Measurements from ENCODE around the gene GCNT3.

GCNT3 gene

GRCh38 chr15:59649603-59650002 lies 38.0 kb downstream of the GCNT3 start:
- H3K4me3 ChIP-seq (ENCODE audit: extremely low read depth, insufficient read depth, low read length, poor library complexity, severe bottlenecking), result no peak overlapping the region
- peaks cover 5% of the 10 kb centered on the region for H3K9me3 ChIP-seq (ENCODE audit: control insufficient read depth, low read length)
- H3K27ac ChIP-seq (ENCODE audit: low read depth, low read length, severe bottlenecking), result no peak overlapping the region
- peaks cover 8% of the 10 kb centered on the region for H3K4me1 ChIP-seq (ENCODE audit: control insufficient read depth, insufficient read depth, low read length, poor library complexity, severe bottlenecking)
- peaks cover 77% of the 10 kb centered on the region for H3K36me3 ChIP-seq (ENCODE audit: control insufficient read depth, insufficient read depth, low read length)

- Histone ChIP-seq H3K4me1 (ENCODE audit: control insufficient read depth, insufficient read depth, low read length, poor library complexity, severe bottlenecking) (peaks cover 8% of the 10 kb centered on the region), H3K4me3 (ENCODE audit: extremely low read depth, insufficient read depth, low read length, poor library complexity, severe bottlenecking) (no peak overlapping the region)
- WGBS, 2 experiments (ENCODE audit: insufficient coverage in 2 of 2), result 80 to 86% methylated on average over 1 of the region's 1 CpG
These were observed 42.5 kb downstream of the GCNT3 start for GRCh38 chr15:59654046-59654445.

DNA sequence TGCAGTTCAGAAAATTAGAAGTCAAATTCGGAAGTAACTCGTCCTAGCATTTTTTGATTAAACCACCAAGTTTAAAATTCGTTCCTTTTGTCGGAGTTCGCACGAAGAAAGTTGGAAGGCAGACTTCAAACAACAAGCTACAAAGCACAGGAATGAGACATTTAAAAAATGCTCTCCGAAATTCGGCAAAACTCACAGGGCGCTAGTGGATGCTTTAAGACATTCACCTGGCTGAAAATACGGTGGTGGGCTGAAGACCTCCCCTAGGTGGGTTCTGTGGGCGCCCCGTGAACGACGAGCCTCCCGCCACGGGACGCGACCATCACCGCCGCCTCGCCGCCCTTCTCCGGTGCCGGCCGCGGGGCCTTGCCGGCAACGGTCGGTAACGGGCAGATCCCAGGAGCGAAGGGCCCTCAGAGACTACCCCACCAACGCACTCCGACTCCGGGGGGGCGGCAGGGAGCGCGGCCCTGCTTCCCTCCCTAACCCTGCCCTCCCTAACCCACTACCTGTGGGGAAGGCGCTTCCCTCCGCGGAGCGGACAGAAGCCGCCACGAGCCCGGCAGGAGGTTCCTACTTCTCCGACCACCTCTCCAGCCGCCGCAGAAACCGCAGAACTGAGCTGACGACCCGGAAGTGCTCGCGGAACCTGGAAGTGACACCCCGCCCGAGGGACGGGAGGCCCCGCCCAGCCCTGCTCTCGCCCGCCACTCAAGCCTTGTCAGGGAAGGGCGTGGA lies 45.5 kb downstream of the GCNT3 start, which contains the start of gene GTF2A2:
Gene GTF2A2, minus strand, starts transcription at position 619 of the 738 bp plus-strand sequence. CDS start 5,238 bp downstream, outside the sequence.
- Histone ChIP-seq H3K27ac (ENCODE audit: low read depth, low read length, severe bottlenecking) (peak within 1 kb of the TSS; percentile 77), H3K9me3 (ENCODE audit: control insufficient read depth, low read length) (peaks cover 5% of the 10 kb centered on the region), H3K4me1 (ENCODE audit: control insufficient read depth, insufficient read depth, low read length, poor library complexity, severe bottlenecking) (no peaks in the 10 kb centered on the region), H3K36me3 (ENCODE audit: control insufficient read depth, insufficient read depth, low read length) (peaks cover 68% of the 10 kb centered on the region), H3K4me3 (ENCODE audit: extremely low read depth, insufficient read depth, low read length, poor library complexity, severe bottlenecking) (peak within 1 kb of the TSS; percentile 83)
- WGBS, 2 experiments (ENCODE audit: insufficient coverage in 2 of 2), result 0 to 1% methylated on average over 46 to 49 of the region's 59 CpGs

More at GRCh38 chr15:59654046-59654445, 42.5 kb downstream of the GCNT3 start:
- Histone ChIP-seq H3K9me3 (ENCODE audit: control insufficient read depth, low read length) (peaks cover 5% of the 10 kb centered on the region), H3K36me3 (ENCODE audit: control insufficient read depth, insufficient read depth, low read length) (peaks cover 67% of the 10 kb centered on the region), H3K27ac (ENCODE audit: low read depth, low read length, severe bottlenecking) (no peak overlapping the region)

DNA sequence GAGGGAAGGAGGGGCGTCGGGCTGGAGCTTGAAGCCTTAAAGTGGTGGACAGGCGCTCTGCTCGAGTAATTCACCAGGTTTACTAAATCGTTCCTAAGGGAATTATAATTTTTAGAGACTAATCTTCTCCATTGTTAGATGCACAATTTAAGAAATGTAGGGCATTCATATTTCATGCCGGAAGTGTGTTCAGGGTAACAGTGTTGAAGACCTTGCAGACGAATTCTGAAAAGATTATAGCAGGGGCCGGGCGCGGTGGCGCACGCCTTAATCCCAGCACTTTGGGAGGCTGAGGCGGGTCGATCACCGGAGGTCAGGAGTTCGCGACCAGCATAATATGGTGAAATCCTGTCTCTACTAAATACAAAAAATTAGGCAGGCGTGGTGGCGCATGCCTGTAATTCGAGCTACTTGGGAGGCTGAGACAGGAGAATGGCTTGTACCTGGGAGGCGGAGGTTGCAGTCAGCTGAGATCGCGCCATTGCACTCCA lies 46.1 kb downstream of the GCNT3 start:
- WGBS, 2 experiments (ENCODE audit: insufficient coverage in 2 of 2), result 79 to 92% methylated on average over 11 to 17 of the region's 23 CpGs

DNA sequence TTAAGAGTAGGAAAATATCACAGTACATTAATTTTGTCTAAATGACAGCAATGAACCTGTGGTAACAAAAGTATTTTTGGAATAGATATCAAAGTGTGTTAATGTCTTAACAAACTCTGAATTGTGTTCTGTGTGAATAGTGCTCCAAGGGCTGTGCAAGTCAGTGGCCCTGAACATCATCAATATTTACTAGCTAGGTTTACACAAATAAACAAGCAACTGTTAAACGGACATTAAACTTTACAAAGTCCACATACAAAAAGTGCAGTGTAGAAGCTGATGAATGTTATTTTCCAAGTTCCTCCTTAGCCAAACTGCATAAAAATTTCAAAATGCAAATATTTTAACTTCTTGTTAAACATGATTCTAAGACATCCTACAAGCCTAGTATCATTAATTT lies 47.8 kb downstream of the GCNT3 start:
- H3K4me1 ChIP-seq (ENCODE audit: control insufficient read depth, insufficient read depth, low read length, poor library complexity, severe bottlenecking), result no peaks in the 10 kb centered on the region
- no peak overlapping the region for H3K27ac ChIP-seq (ENCODE audit: low read depth, low read length, severe bottlenecking)
- no peak overlapping the region for H3K4me3 ChIP-seq (ENCODE audit: extremely low read depth, insufficient read depth, low read length, poor library complexity, severe bottlenecking)
- 75% methylated on average over 1 of the region's 1 CpG; no CpG with 5 or more reads in 1 of the 2 experiments for WGBS, 2 experiments (ENCODE audit: insufficient coverage in 2 of 2)
- H3K36me3 ChIP-seq (ENCODE audit: control insufficient read depth, insufficient read depth, low read length), result peaks cover 67% of the 10 kb centered on the region
- H3K9me3 ChIP-seq (ENCODE audit: control insufficient read depth, low read length), result no peaks in the 10 kb centered on the region

More for the DNA sequence above, 46.1 kb downstream of the GCNT3 start:
- Histone ChIP-seq H3K4me3 (ENCODE audit: extremely low read depth, insufficient read depth, low read length, poor library complexity, severe bottlenecking) (peak overlapping the region; percentile 83), H3K27ac (ENCODE audit: low read depth, low read length, severe bottlenecking) (no peak overlapping the region), H3K4me1 (ENCODE audit: control insufficient read depth, insufficient read depth, low read length, poor library complexity, severe bottlenecking) (no peaks in the 10 kb centered on the region), H3K36me3 (ENCODE audit: control insufficient read depth, insufficient read depth, low read length) (peaks cover 68% of the 10 kb centered on the region), H3K9me3 (ENCODE audit: control insufficient read depth, low read length) (peaks cover 1% of the 10 kb centered on the region)

DNA sequence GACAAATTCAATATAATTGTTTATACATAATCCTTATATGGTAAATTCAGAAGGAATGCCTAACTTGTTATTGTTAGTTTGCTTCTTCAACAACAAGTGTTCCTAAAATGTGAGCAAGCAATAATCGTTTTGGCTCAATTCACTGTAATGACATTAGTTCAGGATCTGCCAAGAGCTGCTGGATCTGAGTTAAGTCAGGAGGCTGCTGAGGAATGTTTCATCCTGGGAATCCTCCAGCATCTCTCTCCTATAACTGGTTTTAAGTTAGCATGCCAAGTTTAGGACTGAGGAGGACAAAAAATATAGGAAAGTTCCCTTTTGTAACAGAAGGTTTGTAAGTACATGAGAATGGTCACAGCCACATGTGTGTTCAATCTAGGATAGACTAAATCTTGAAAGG lies 50.7 kb downstream of the GCNT3 start:
- Histone ChIP-seq H3K4me1 (ENCODE audit: control insufficient read depth, insufficient read depth, low read length, poor library complexity, severe bottlenecking) (no peaks in the 10 kb centered on the region), H3K4me3 (ENCODE audit: extremely low read depth, insufficient read depth, low read length, poor library complexity, severe bottlenecking) (no peak overlapping the region), H3K36me3 (ENCODE audit: control insufficient read depth, insufficient read depth, low read length) (peaks cover 75% of the 10 kb centered on the region), H3K27ac (ENCODE audit: low read depth, low read length, severe bottlenecking) (no peak overlapping the region), H3K9me3 (ENCODE audit: control insufficient read depth, low read length) (no peaks in the 10 kb centered on the region)
- 100% methylated on average over 1 of the region's 1 CpG for WGBS, 2 experiments (ENCODE audit: insufficient coverage in 2 of 2)

- Histone ChIP-seq H3K27ac (ENCODE audit: low read depth, low read length, severe bottlenecking) (no peak overlapping the region), H3K36me3 (ENCODE audit: control insufficient read depth, insufficient read depth, low read length) (peaks cover 84% of the 10 kb centered on the region), H3K4me3 (ENCODE audit: extremely low read depth, insufficient read depth, low read length, poor library complexity, severe bottlenecking) (no peak overlapping the region), H3K4me1 (ENCODE audit: control insufficient read depth, insufficient read depth, low read length, poor library complexity, severe bottlenecking) (no peaks in the 10 kb centered on the region), H3K9me3 (ENCODE audit: control insufficient read depth, low read length) (no peaks in the 10 kb centered on the region)
- no CpG with 5 or more reads among the region's 8 CpGs for WGBS, 2 experiments (ENCODE audit: insufficient coverage in 2 of 2)
These were observed 57.0 kb downstream of the GCNT3 start for GRCh38 chr15:59668556-59668955.

Measured in mesodermal cell (in vitro differentiated cells).